ENCODE data around the gene ELMO1.

ELMO1 gene

GRCh38 chr7:36910859-36911258, 537.8 kb downstream of the ELMO1 start:
- Mint-ChIP-seq H3K27me3 (no peaks in the 10 kb centered on the region), H3K27ac (no peak overlapping the region), H3K36me3 (peaks cover 68% of the 10 kb centered on the region), H3K4me3 (no peak overlapping the region), H3K4me1 (no peaks in the 10 kb centered on the region), H3K9me3 (no peaks in the 10 kb centered on the region)
- ATAC-seq = no peak

GRCh38 chr7:36910401-36910800, 538.3 kb downstream of the ELMO1 start:
- no peaks in the 10 kb centered on the region for H3K9me3 Mint-ChIP-seq
- H3K4me1 Mint-ChIP-seq = no peaks in the 10 kb centered on the region
- no peak overlapping the region for H3K4me3 Mint-ChIP-seq
- peaks cover 63% of the 10 kb centered on the region for H3K36me3 Mint-ChIP-seq
- no peak overlapping the region for H3K27ac Mint-ChIP-seq
- no peaks in the 10 kb centered on the region for H3K27me3 Mint-ChIP-seq
- ATAC-seq = no peak

GRCh38 chr7:36906956-36907635, 541.6 kb downstream of the ELMO1 start:
- Mint-ChIP-seq H3K4me1 (peaks cover 4% of the 10 kb centered on the region), H3K4me3 (no peak overlapping the region), H3K27ac (no peak overlapping the region), H3K9me3 (no peaks in the 10 kb centered on the region), H3K27me3 (no peaks in the 10 kb centered on the region), H3K36me3 (peaks cover 64% of the 10 kb centered on the region)
- no peak for ATAC-seq

- H3K36me3 Mint-ChIP-seq = peaks cover 58% of the 10 kb centered on the region
- peaks cover 4% of the 10 kb centered on the region for H3K4me1 Mint-ChIP-seq
- H3K27ac Mint-ChIP-seq = no peak overlapping the region
- no peak for ATAC-seq
- no peaks in the 10 kb centered on the region for H3K27me3 Mint-ChIP-seq
- H3K9me3 Mint-ChIP-seq = no peaks in the 10 kb centered on the region
- no peak overlapping the region for H3K4me3 Mint-ChIP-seq
These were observed 542.2 kb downstream of the ELMO1 start for GRCh38 chr7:36906448-36906847.

GRCh38 chr7:36905841-36906240, 542.8 kb downstream of the ELMO1 start:
- Mint-ChIP-seq H3K36me3 (peaks cover 55% of the 10 kb centered on the region), H3K27ac (no peak overlapping the region)

GRCh38 chr7:36904802-36905201, 543.9 kb downstream of the ELMO1 start:
- Mint-ChIP-seq H3K9me3 (no peaks in the 10 kb centered on the region), H3K4me1 (peaks cover 4% of the 10 kb centered on the region), H3K27ac (no peak overlapping the region), H3K4me3 (no peak overlapping the region), H3K36me3 (peaks cover 54% of the 10 kb centered on the region), H3K27me3 (no peaks in the 10 kb centered on the region)
- ATAC-seq = no peak

More at GRCh38 chr7:36905841-36906240, 542.8 kb downstream of the ELMO1 start:
- Mint-ChIP-seq H3K4me1 (peaks cover 4% of the 10 kb centered on the region), H3K9me3 (no peaks in the 10 kb centered on the region), H3K4me3 (no peak overlapping the region), H3K27me3 (no peaks in the 10 kb centered on the region)
- ATAC-seq = no peak

- peaks cover 4% of the 10 kb centered on the region for H3K4me1 Mint-ChIP-seq
- no peak overlapping the region for H3K27ac Mint-ChIP-seq
- H3K36me3 Mint-ChIP-seq = peaks cover 50% of the 10 kb centered on the region
These were observed 544.6 kb downstream of the ELMO1 start for GRCh38 chr7:36904101-36904500.

GRCh38 chr7:36900988-36901710, 547.5 kb downstream of the ELMO1 start:
- no peak overlapping the region for H3K27ac Mint-ChIP-seq
- peaks cover 4% of the 10 kb centered on the region for H3K4me1 Mint-ChIP-seq
- peaks cover 50% of the 10 kb centered on the region for H3K36me3 Mint-ChIP-seq
- ATAC-seq = no peak
- no peaks in the 10 kb centered on the region for H3K9me3 Mint-ChIP-seq
- H3K27me3 Mint-ChIP-seq = no peaks in the 10 kb centered on the region
- H3K4me3 Mint-ChIP-seq = no peak overlapping the region

More at GRCh38 chr7:36904101-36904500, 544.6 kb downstream of the ELMO1 start:
- ATAC-seq = no peak
- Mint-ChIP-seq H3K27me3 (no peaks in the 10 kb centered on the region), H3K4me3 (no peak overlapping the region), H3K9me3 (no peaks in the 10 kb centered on the region)

GRCh38 chr7:36898186-36898585, 550.5 kb downstream of the ELMO1 start:
- no peaks in the 10 kb centered on the region for H3K27me3 Mint-ChIP-seq
- H3K36me3 Mint-ChIP-seq = peaks cover 52% of the 10 kb centered on the region
- no peak overlapping the region for H3K27ac Mint-ChIP-seq
- ATAC-seq = no peak
- H3K9me3 Mint-ChIP-seq = no peaks in the 10 kb centered on the region
- H3K4me3 Mint-ChIP-seq = no peak overlapping the region
- H3K4me1 Mint-ChIP-seq = no peaks in the 10 kb centered on the region

- H3K9me3 Mint-ChIP-seq = no peaks in the 10 kb centered on the region
- H3K4me1 Mint-ChIP-seq = no peaks in the 10 kb centered on the region
- no peak overlapping the region for H3K27ac Mint-ChIP-seq
- H3K36me3 Mint-ChIP-seq = peaks cover 52% of the 10 kb centered on the region
- ATAC-seq = no peak
- no peaks in the 10 kb centered on the region for H3K27me3 Mint-ChIP-seq
- H3K4me3 Mint-ChIP-seq = no peak overlapping the region
These were observed 551.6 kb downstream of the ELMO1 start for GRCh38 chr7:36896956-36897590.

- peaks cover 59% of the 10 kb centered on the region for H3K36me3 Mint-ChIP-seq
- no peaks in the 10 kb centered on the region for H3K9me3 Mint-ChIP-seq
- no peaks in the 10 kb centered on the region for H3K4me1 Mint-ChIP-seq
- H3K4me3 Mint-ChIP-seq = no peak overlapping the region
- ATAC-seq = no peak
- no peaks in the 10 kb centered on the region for H3K27me3 Mint-ChIP-seq
- no peak overlapping the region for H3K27ac Mint-ChIP-seq
These were observed 552.2 kb downstream of the ELMO1 start for GRCh38 chr7:36896418-36896817.

- no peak for ATAC-seq
- Mint-ChIP-seq H3K9me3 (no peaks in the 10 kb centered on the region), H3K36me3 (peaks cover 61% of the 10 kb centered on the region), H3K27me3 (no peaks in the 10 kb centered on the region), H3K27ac (no peak overlapping the region), H3K4me3 (no peak overlapping the region), H3K4me1 (no peaks in the 10 kb centered on the region)
These were observed 553.5 kb downstream of the ELMO1 start for GRCh38 chr7:36895192-36895591.

- H3K4me3 Mint-ChIP-seq = no peak overlapping the region
These were observed 554.5 kb downstream of the ELMO1 start for GRCh38 chr7:36894190-36894589.

GRCh38 chr7:36889182-36889581, 559.5 kb downstream of the ELMO1 start:
- no peak overlapping the region for H3K4me3 Mint-ChIP-seq
- ATAC-seq = no peak
- H3K9me3 Mint-ChIP-seq = no peaks in the 10 kb centered on the region
- no peaks in the 10 kb centered on the region for H3K4me1 Mint-ChIP-seq
- no peak overlapping the region for H3K27ac Mint-ChIP-seq
- H3K36me3 Mint-ChIP-seq = peaks cover 70% of the 10 kb centered on the region
- H3K27me3 Mint-ChIP-seq = no peaks in the 10 kb centered on the region

More at GRCh38 chr7:36894190-36894589, 554.5 kb downstream of the ELMO1 start:
- no peaks in the 10 kb centered on the region for H3K4me1 Mint-ChIP-seq
- no peak for ATAC-seq
- no peak overlapping the region for H3K27ac Mint-ChIP-seq
- H3K9me3 Mint-ChIP-seq = no peaks in the 10 kb centered on the region
- no peaks in the 10 kb centered on the region for H3K27me3 Mint-ChIP-seq
- peaks cover 58% of the 10 kb centered on the region for H3K36me3 Mint-ChIP-seq

GRCh38 chr7:36887969-36888368, 560.7 kb downstream of the ELMO1 start:
- no peaks in the 10 kb centered on the region for H3K4me1 Mint-ChIP-seq
- no peaks in the 10 kb centered on the region for H3K9me3 Mint-ChIP-seq
- no peaks in the 10 kb centered on the region for H3K27me3 Mint-ChIP-seq
- no peak for ATAC-seq
- H3K4me3 Mint-ChIP-seq = no peak overlapping the region
- no peak overlapping the region for H3K27ac Mint-ChIP-seq
- peaks cover 73% of the 10 kb centered on the region for H3K36me3 Mint-ChIP-seq

GRCh38 chr7:36887233-36887632, 561.4 kb downstream of the ELMO1 start:
- H3K36me3 Mint-ChIP-seq = peaks cover 71% of the 10 kb centered on the region
- no peaks in the 10 kb centered on the region for H3K27me3 Mint-ChIP-seq
- no peak overlapping the region for H3K27ac Mint-ChIP-seq
- H3K4me3 Mint-ChIP-seq = no peak overlapping the region
- H3K9me3 Mint-ChIP-seq = no peaks in the 10 kb centered on the region
- no peaks in the 10 kb centered on the region for H3K4me1 Mint-ChIP-seq
- ATAC-seq = no peak

Measured in stimulated activated memory B cell treated with anti-CD40 and anti-IgM and Interleukin-4, amounts not matched to agents 10 μg/mL and 1 μg/mL and 100 μg/mL, for 72 hours (primary cell).